Activated CD4-positive, alpha-beta T cell treated with anti-CD3 and anti-CD28 coated beads, Interleukin-2, amount 10 ng/mL, durations not matched to agents 7 days and 5 days (primary cell): ENCODE data around the gene OBSCN. TPM values are rescaled to one million over a fixed set of nuclear protein-coding genes. Genes with fewer than 3 reads are reported as not detected.
A peak's percentile ranks its signal among the peaks of the same experiment; 100 is the strongest.
"Not testable (repeated sequence)": the region's sequence is repeated elsewhere in the genome, so short reads cannot be mapped to it uniquely, and the experiment has no call there.

Experiments
- CTCF ChIA-PET: fragments of 350-600 bp; sonication (Branson Sonifier 250); formaldehyde crosslinking; loops from one replicate; lab custom pipeline; 2021; ENCODE audit warnings: antibody characterized with exemption; lab: Charles Lee
- POLR2A ChIA-PET: fragments of 350-600 bp; sonication (Branson Sonifier 250); formaldehyde crosslinking; loops from one replicate; lab custom pipeline; 2021; ENCODE audit warnings: antibody characterized with exemption; lab: Charles Lee
- DNase-seq: peaks from one replicate; pipeline ENCODE4 v3.0.0-alpha.2; 2020
- H3K27ac Mint-ChIP-seq: one replicate; pipeline ENCODE4 v1.8.0; 2021; ENCODE audit warnings: mild to moderate bottlenecking, moderate library complexity, mixed read lengths
- H3K27me3 Mint-ChIP-seq: one replicate; pipeline ENCODE4 v1.8.0; 2021; ENCODE audit warnings: mixed read lengths
- H3K36me3 Mint-ChIP-seq: one replicate; pipeline ENCODE4 v1.8.0; 2021; ENCODE audit warnings: low read depth, mixed read lengths
- H3K4me1 Mint-ChIP-seq: one replicate; pipeline ENCODE4 v1.8.0; 2021; ENCODE audit warnings: mixed read lengths
- H3K4me3 Mint-ChIP-seq: one replicate; pipeline ENCODE4 v1.8.0; 2021; ENCODE audit warnings: mild to moderate bottlenecking, moderate library complexity, mixed read lengths
- H3K9me3 Mint-ChIP-seq: one replicate; pipeline ENCODE4 v1.8.0; 2021; ENCODE audit warnings: mixed read lengths
- total RNA-seq, 2 experiments: library from RNA; stranded (reverse); gene quantifications; one replicate each; pipeline ENCODE4 v1.2.3, GENCODE V29; 2021

The OBSCN gene
- total RNA-seq, 2 experiments from 2014 or later, result 13.8 to 21.8 TPM

DNA sequence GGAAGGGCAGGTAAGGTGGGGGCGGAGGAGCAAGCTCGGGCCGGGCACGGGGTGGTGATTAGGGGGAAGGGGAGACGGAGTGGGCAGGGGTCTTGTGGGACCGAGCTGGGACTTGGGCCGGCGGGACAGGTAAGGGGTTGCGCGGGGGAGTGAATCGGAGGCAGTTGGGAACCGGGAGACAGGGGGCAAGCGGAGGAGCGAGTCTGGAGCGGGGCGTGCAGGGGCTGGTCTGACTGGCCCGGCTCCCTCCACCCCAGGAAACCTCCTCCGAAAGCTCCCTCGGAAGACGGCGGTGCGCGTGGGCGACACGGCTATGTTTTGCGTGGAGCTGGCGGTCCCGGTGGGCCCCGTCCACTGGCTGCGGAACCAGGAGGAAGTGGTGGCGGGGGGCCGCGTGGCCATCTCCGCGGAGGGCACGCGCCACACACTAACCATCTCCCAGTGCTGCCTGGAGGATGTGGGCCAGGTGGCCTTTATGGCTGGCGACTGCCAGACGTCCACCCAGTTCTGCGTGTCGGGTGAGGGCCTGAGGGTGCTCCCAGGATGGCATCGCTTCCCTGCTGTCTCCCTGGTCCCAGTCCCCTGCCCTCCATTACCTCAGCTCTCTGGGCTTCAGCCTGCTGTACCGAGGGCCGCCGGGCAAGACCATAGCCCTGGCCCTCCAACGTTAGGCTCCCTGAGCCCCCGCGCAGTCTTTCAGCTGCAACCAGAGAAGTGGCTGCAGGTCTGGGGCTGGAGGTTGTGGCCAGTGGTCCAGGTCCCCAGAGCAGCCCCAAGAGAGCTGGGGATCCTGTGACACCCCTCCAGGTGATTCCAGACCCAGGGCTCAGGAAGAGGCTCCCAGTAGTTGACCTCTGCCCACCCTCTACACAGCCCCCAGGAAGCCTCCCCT lies 6.3 kb downstream of the OBSCN start:
- H3K27ac Mint-ChIP-seq, result no peak overlapping the region

DNA sequence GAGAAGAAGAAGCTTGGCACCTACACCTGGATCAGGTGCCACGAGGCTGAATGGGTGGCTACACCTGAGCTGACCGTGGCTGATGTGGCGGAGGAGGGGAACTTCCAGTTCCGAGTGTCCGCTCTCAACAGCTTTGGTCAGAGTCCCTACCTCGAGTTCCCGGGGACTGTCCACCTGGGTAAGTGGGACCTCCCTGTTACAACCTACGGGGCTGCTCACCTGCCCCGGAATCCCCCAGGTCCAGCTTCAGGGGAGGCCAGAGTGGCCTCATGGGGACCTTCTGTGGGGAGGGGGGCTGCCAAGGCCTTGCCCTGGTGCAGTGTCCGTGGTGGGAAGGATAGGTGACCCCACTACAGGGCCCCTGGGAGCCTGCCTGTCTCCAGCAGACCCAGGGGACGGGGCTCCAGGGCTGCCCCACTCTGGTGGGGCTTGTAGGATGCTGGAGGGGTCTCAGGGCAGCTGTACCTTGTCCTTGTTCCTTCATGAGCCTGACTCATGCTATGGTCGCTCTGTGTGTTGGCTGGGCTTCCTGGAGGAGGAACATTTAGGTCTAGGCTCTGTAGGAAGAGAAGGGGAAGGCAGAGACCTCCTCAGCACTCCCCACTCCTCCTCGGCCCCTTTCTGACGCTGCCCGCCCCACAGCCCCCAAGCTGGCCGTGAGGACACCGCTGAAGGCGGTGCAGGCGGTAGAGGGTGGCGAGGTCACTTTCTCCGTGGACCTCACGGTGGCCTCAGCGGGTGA lies 7.2 kb downstream of the OBSCN start:
- POLR2A ChIA-PET, result no interaction called here
- H3K27me3 Mint-ChIP-seq, result no peaks in the 10 kb centered on the region
- H3K4me3 Mint-ChIP-seq, result no peak overlapping the region
- peaks cover 2% of the 10 kb centered on the region for H3K4me1 Mint-ChIP-seq
- no peak overlapping the region for H3K27ac Mint-ChIP-seq
- no peak for DNase-seq
- CTCF ChIA-PET, result no interaction called here
- no peaks in the 10 kb centered on the region for H3K36me3 Mint-ChIP-seq
- no peaks in the 10 kb centered on the region for H3K9me3 Mint-ChIP-seq

More for the DNA sequence above, 6.3 kb downstream of the OBSCN start:
- no peak for DNase-seq
- Mint-ChIP-seq H3K4me3 (peak overlapping the region; percentile 48), H3K9me3 (no peaks in the 10 kb centered on the region), H3K36me3 (no peaks in the 10 kb centered on the region), H3K27me3 (no peaks in the 10 kb centered on the region), H3K4me1 (peaks cover 2% of the 10 kb centered on the region)
- CTCF ChIA-PET, result interaction anchor here (1.0 to 1.5 kb wide), 4 partner anchors 11 to 47 kb away, joined by 3 to 6 read pairs (median 4); no protein-coding TSS in a partner anchor
- POLR2A ChIA-PET, result interaction anchor here (0.6 kb wide), 1 partner anchor 890 kb away, joined by 4 read pairs; no protein-coding TSS in a partner anchor

DNA sequence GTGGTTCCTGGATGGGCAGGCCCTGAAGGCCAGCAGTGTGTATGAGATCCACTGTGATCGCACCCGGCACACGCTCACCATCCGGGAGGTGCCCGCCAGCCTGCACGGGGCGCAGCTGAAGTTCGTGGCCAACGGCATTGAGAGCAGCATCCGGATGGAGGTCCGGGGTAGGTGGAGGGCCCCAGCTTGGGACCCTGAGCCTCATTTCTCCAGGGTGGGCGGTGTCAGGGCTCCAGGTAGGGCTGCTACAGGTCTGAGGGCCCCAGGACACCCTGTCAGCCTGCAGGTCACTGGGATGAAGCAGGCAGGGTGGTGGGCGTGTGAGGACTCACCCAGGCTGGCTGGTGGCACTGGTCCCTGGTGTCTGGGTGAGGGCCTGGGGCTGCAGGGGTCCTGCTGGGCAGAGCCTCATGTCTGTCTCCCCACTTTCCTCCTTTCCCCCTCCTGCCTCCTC lies 7.8 kb downstream of the OBSCN start:
- Mint-ChIP-seq H3K4me1 (peaks cover 2% of the 10 kb centered on the region), H3K9me3 (no peaks in the 10 kb centered on the region), H3K36me3 (no peaks in the 10 kb centered on the region), H3K27me3 (no peaks in the 10 kb centered on the region), H3K4me3 (no peak overlapping the region), H3K27ac (no peak overlapping the region)
- ChIA-PET CTCF (no interaction called here), POLR2A (no interaction called here)
- no peak for DNase-seq

DNA sequence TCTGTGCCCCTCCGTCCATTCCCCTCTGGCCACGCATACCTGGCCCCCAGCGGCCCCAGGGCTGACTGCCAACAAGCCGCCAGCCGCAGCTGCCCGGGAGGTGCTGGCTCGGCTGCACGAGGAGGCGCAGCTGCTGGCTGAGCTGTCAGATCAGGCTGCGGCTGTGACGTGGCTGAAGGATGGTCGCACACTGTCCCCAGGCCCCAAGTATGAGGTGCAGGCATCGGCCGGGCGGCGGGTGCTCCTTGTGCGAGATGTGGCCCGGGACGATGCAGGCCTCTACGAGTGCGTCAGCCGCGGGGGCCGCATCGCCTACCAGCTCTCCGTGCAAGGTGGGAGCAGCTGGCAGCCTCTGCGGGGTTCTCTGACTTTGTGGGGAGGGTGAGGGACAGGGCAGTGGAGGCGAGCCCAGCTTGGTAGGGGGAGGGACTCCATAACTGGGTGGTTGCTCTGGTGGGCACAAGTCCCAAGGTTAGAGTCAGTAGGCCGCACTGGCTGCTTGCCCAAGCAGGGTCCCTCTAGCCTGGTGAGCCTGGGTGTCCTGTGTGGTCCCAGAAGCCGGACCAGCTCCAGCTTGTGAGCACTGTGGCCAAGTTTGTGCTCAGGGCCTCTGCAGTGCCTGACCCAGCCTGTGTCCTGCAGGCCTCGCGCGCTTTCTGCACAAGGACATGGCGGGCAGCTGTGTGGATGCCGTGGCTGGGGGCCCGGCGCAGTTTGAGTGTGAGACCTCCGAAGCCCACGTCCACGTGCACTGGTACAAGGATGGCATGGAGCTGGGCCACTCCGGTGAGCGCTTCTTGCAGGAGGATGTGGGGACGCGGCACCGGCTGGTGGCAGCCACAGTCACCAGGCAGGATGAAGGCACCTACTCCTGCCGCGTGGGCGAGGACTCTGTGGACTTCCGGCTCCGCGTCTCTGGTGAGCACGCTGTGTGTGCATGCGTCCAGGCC lies 8.8 kb downstream of the OBSCN start:
- H3K27me3 Mint-ChIP-seq, result no peaks in the 10 kb centered on the region
- no peak for DNase-seq
- no peaks in the 10 kb centered on the region for H3K36me3 Mint-ChIP-seq
- ChIA-PET CTCF (no interaction called here), POLR2A (no interaction called here)
- H3K4me1 Mint-ChIP-seq, result peaks cover 2% of the 10 kb centered on the region
- no peaks in the 10 kb centered on the region for H3K9me3 Mint-ChIP-seq
- no peak overlapping the region for H3K4me3 Mint-ChIP-seq
- no peak overlapping the region for H3K27ac Mint-ChIP-seq

DNA sequence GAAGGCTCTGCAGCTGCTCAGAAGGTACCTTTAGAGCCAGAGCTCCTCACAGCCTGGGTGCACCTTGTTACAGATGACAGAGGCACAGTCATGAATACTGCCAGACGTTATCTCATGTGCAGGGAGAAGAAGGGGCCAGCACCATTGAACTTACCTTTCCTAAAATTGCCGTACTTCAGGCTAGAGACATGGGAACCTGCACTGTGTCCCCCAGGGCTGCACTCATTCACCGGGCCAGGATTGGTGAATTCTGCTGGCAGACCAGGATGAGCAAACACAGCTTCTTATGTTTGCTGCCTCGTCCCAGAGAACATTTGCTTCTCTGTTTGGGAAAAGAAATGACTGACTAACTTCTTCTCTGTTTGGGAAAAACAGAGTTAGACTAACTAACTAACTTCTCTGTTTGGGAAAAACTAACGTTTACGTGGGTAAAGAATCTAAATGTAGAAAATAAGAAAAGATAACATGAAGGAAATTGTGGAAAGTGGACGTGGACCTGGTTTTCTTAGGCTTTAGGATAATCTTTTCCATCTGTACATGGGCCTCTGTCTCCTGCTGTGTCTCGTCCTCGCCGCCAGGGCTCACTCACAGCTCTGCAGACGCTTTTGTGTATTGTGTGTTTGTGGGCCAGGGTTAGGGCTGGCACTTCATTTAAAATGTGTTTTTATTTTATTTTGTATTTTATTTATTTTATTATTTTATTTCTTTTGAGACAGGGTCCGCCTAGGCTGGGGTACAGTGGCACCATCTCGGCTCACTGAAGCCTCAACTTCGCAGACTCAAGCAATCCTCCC lies 9.9 kb downstream of the OBSCN start:
- Mint-ChIP-seq H3K9me3 (no peaks in the 10 kb centered on the region), H3K27ac (no peak overlapping the region), H3K4me3 (no peak overlapping the region), H3K4me1 (peaks cover 2% of the 10 kb centered on the region), H3K27me3 (no peaks in the 10 kb centered on the region), H3K36me3 (no peaks in the 10 kb centered on the region)
- no peak for DNase-seq
- ChIA-PET CTCF (no interaction called here), POLR2A (no interaction called here)

DNA sequence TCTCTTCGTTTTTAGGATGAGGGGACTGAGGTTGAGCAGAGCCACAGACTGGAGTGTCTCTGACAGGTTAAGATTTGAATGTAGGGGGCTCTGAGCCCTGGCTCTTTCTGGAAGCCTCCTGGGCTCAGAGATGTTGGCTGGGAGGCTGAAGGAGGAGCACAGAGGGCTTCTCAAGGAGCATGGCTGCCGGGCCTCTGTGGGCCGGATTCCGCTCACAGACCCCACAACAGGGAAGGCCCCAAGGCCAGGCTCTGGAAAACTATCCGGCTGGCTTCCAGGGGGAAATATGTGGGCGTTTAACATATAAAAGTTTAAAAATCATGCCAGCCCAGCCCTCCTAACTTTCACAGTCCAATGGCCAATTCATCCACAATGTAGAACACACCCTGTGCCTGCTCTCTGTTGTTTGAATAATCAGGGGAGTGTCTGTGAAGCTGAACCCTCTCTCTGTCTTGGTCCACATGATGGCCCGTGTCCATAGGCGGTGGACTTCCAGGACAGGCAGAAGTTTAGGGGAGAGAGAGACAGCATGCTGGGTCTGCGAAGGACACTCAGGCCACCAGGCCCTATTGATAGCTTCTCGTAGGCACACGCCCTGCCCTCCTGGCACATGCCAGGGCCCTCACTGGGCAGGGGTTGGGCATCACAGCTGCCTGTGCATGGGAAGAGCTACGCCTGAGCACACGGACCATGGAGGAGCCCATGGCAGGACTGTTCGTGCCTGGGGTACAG lies 10.8 kb downstream of the OBSCN start:
- no peak overlapping the region for H3K4me3 Mint-ChIP-seq
- H3K9me3 Mint-ChIP-seq, result peaks cover under 1% of the 10 kb centered on the region
- ChIA-PET CTCF (no interaction called here), POLR2A (no interaction called here)
- no peaks in the 10 kb centered on the region for H3K27me3 Mint-ChIP-seq
- H3K36me3 Mint-ChIP-seq, result peaks cover under 1% of the 10 kb centered on the region
- no peak for DNase-seq
- H3K4me1 Mint-ChIP-seq, result no peaks in the 10 kb centered on the region
- no peak overlapping the region for H3K27ac Mint-ChIP-seq

DNA sequence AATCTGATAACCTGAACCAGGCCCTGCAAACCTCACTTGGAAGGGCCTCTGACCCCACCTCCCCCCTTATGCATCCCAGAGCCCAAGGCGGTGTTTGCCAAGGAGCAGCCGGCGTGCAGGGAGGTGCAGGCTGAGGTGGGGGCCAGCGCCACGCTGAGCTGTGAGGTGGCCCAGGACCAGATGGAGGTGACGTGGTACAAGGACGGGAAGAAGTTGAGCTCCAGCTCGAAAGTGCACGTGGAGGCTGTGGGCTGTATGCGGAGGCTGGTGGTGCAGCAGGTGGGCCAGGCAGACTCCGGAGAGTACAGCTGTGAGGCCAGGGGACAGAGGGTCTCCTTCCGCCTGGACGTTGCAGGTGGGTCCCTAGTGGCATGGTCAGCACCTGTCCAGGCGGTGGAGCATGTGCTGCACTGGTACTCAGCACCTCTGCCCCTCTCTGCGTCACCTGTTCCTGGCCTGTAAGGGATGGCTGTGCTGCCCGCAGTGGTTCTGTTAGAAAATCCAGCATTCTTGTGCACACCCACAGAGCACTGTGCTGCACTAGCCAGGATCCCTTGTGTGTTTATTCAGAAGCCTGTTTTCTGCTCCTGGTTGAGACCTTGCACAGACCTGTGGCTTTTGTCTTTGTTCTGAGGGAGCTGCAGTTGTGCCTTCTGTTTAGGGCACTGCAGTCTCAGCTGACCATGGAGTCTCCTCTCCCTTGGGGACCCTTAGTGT lies 11.6 kb downstream of the OBSCN start:
- no peak for DNase-seq
- Mint-ChIP-seq H3K4me1 (no peaks in the 10 kb centered on the region), H3K27me3 (no peaks in the 10 kb centered on the region), H3K36me3 (peaks cover 8% of the 10 kb centered on the region), H3K9me3 (peaks cover 5% of the 10 kb centered on the region), H3K27ac (no peak overlapping the region), H3K4me3 (no peak overlapping the region)
- POLR2A ChIA-PET, result no interaction called here
- CTCF ChIA-PET, result no interaction called here

DNA sequence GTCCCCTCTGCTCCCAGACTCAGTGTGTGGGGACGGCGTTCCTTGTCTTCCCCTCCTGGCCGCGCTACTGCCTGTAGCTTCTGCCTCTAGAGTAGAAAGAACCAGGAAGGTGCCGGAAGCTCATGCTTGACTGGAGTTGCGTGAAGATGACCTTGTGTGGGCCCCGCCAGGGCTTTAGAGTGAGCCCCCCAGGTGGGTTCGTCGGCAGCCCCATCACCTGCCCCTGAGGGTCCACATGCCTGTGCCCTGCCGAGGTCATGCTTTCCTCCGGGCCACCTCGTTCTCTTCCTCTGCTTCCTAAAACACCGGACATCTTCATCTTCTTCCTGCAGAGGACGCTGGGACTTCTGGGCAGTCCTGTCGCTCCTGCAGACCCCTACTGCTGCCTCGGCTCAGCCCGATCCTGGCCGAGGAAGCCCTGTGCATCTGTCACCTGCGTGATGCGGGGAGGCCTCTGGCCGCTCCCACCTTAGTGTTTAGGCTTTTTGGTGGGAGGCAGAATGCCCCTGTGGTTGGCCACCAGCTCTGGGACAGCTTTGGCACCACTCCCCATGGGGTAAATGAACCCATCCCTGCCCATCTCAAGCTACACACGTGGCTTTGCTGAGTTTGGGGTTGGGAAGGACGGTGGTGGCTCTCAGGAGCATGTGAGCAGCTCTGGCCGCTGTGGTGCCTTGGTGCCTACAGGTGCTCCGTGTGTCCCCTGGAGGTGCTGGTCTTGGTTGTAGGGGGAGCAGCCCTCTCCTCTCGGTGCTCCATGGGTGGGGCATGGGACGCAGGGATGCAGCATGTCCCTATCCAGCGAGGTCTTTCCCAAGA lies 12.3 kb downstream of the OBSCN start:
- H3K36me3 Mint-ChIP-seq, result peaks cover 13% of the 10 kb centered on the region
- POLR2A ChIA-PET, result no interaction called here
- no peaks in the 10 kb centered on the region for H3K4me1 Mint-ChIP-seq
- no peak overlapping the region for H3K4me3 Mint-ChIP-seq
- peak overlapping the region; percentile 50 for H3K27ac Mint-ChIP-seq
- peaks cover 10% of the 10 kb centered on the region for H3K9me3 Mint-ChIP-seq
- no peak for DNase-seq
- CTCF ChIA-PET, result no interaction called here
- H3K27me3 Mint-ChIP-seq, result no peaks in the 10 kb centered on the region

DNA sequence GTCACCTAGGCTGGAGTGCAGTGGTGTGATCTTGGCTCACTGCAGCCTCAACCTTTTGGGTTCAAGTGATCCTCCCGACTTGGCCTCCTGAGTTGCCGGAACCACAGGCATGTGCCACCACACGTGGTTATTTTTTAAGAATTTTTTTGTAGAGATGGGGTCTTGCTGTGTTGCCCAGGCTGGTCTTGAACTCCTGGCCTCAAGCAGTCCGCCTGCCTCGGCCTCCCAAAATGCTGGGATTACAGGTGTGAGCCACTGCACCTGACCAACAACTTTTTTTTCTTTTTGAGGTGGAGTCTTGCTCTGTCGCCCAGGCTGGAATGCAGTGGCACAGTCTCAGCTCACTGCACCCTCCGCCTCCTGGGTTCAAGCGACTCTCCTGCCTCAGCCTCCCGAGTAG lies 13.3 kb downstream of the OBSCN start:
- Mint-ChIP-seq H3K9me3 (peaks cover 13% of the 10 kb centered on the region), H3K36me3 (peaks cover 22% of the 10 kb centered on the region)
- DNase-seq, H3K4me3 Mint-ChIP-seq, H3K27me3 Mint-ChIP-seq, H3K27ac Mint-ChIP-seq, CTCF ChIA-PET, POLR2A ChIA-PET, H3K4me1 Mint-ChIP-seq: not testable (repeated sequence)

DNA sequence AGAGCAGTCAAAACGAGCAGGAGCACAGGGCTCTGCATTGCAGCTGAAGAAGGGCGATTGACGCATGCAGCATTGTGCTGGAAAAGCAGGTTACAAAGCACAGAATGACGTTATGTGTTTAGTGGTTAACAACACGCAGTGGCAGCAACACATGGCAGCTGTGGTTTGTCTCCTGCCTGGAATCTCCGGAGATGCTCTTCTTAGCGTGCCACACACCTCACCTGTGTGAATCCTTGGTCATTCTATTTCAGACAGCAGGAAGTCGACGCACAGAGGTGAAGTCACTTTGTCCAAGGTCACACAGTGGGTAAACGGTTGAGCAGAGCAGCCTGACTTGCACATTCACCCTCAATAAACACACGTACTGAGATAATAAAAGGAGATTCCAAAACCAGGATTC lies 14.7 kb downstream of the OBSCN start:
- DNase-seq, result no peak
- POLR2A ChIA-PET, result no interaction called here
- peaks cover 13% of the 10 kb centered on the region for H3K9me3 Mint-ChIP-seq
- CTCF ChIA-PET, result no interaction called here
- no peak overlapping the region for H3K27ac Mint-ChIP-seq
- no peak overlapping the region for H3K4me3 Mint-ChIP-seq
- H3K36me3 Mint-ChIP-seq, result peaks cover 22% of the 10 kb centered on the region
- no peaks in the 10 kb centered on the region for H3K4me1 Mint-ChIP-seq
- no peaks in the 10 kb centered on the region for H3K27me3 Mint-ChIP-seq
